ENCODE data around the gene C14orf93.
"Not testable (repeated sequence)": the region's sequence is repeated elsewhere in the genome, so short reads cannot be mapped to it uniquely, and the experiment has no call there.

Gene C14orf93

DNA sequence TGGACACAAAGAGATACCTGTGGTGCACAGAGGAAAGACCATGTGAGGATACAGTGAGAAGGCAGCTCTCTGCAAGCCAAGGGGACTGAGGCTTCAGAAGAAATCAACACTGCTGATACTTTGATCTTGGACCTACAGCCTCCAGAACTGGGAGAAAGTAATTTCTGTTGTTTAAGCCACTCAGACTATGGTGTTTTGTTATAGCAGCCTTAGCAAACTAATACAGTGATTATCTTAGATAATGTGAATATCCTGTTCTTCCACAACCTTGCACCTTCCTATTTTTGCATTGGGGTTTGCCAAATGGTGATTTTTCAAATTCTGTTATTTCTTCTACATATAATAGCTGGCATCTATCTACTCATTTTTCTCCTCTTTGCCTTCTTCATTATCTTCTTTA, 8.2 kb upstream of the C14orf93 start:
- DNase-seq = no peak

DNA sequence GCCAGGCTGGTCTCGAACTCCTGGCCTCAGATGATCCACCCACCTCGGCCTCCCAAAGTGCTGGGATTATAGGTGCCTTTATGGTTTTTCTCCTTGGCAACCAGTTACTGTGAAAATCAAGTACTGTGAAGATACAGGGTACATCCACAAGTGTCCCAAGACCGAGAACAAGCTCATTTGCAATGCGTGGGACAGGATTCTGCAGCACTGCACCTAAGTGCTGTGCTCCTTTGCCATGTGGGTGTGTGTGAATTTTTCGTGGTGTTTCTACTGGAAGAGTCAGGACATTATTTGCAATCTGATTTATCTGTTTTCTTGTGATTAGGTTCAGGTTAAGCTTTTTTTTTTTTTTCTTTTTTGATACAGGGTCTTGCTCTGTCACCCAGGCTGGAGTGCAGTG, 7.1 kb upstream of the C14orf93 start:
- no peak for DNase-seq

DNA sequence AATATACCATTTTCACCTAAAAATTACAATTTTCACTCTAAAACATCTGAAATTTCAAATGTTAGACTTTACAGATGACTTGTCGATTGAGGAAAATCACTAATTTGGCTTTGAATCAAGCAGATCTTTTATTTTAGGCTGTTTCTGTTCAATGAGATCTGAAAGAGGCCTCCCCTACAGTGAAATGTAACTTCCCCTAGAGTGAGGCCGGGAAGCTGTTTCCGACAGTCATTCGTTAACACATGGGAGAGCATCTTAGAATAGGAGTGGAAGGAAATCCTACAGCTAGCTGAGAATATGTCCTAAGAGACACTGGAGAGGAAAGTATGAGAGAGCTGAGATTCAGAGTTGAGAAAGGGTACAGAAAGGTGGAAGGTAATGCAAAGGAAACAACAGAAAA, 5.7 kb upstream of the C14orf93 start:
- DNase-seq = no peak

DNA sequence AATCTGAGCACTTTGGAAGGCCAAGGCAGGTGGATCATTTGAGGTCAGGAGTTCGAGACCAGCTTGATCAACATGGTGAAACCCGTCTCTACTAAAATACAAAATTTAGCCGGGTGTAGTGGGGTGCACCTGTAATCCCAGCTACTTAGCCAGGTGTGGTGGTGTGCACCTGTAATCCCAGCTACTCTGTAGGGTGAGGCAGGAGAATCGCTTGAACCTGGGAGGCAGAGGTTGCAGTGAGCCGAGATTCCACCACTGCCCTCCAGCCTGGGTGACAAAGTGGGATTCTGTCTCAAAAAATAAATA, 3.8 kb upstream of the C14orf93 start:
- DNase-seq = not testable (repeated sequence)

DNA sequence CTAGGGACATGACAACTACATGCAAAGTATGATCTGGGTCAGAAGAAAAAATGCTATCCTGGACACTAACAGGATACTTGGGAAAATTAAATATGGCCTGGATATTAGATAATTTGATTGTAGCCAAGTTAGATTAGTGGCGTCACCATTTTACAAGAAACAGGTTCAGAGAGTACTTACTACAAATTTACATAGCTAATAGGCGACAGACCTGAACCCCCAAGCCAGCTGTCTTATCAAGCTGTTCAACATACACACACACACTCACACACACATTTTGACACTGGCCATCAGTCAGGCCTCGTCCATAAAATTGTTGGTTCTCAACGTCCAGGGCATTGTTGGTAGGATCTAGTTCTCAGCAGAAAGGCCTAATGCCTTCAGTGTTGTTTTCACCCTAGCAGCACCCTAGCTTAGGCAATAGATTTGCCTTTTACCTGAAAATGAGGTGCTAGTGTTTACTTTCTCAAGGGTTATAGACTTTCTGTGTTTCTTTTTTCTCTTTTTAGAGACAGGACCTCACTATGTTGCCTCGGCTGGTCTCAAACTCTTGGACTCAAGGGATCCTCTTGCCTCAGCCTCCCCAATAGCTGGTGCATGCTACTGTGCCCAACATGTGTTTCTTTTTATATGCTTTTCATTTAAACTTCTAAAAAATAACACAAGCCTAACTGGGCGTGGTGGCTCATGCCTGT, 3.3 kb upstream of the C14orf93 start:
- no peak for DNase-seq

DNA sequence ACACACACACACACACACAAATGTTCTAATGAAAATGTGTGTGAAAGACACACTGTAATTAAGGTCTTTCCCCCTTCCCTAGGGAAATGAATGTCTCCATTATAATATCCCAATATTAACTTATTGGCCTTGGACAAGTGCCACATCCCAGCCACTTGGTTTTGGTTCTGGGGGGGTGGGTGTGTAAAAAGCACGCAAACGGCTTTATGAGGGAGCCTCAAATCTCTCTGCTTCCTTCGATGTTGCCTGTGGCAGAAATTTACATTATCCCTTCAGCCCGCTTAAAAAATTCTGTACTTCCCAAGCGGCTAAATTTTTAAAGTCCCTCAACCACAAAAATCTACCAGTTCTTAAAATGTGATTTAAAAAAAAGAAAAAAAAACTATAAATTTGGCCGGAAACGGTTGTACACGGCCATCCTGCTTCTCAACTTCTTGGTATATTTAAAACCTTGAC, 432 bp downstream of the C14orf93 start:
- no peak for DNase-seq

DNA sequence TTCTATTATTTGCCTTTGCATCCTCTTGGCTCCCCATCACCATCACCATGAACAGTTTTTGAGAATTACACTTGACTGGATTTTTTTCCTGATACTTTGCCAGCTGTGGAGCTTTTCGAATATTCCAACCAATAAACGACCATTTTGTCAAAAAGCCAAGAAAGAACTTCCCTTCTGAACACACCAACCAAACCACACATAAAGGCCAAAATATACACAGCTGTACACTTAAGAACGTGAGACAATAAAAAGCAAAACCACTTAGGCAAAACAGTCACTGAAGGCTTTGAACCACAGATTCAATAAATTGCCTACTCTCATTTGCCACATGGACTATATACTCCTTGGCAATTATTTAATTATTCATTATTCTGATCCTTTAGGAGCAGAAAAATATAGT, 1.1 kb downstream of the C14orf93 start:
- DNase-seq = no peak

DNA sequence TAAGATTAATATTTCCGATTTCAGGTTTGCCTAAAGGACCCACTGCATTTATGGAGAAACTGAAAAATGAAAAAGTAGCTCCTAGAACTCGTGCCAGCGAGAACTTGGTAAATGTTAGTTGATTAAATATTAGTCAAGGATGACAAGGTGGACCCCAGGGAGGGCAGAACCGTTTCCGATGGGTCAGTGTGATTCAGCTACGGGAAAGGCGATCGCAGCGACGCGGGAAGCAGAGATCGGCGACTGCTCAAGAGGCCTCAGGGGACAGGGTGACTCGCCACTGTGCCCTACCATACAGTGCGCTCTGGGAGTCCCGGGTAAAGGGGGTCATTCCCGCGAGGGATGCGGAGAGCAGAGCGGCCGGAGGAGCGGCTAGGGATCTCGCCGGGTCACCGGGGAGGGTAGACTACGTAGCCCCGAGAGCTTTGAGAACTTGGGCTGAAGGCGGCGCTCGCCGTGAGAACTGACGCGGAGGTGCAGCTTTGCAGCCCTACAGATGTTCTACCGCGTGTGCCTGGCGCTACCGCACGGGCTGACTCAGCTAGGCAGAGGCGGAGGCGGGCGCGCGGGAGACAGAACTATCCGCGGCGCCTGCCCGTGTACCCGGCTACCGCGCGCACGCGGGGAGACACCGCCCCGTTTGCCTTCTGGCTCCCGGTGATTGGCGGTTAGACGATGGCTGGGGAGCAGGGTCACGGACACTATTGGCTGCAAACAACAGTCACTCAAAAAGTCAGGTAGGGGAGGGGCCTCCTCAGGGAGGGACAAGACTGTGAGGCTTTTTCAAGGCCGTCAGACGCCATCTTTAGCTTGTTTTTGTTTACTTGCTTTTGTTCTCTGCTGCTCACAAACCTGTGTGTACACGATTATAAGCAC, 3.2 kb downstream of the C14orf93 start:
- peak; percentile 98 for DNase-seq

DNA sequence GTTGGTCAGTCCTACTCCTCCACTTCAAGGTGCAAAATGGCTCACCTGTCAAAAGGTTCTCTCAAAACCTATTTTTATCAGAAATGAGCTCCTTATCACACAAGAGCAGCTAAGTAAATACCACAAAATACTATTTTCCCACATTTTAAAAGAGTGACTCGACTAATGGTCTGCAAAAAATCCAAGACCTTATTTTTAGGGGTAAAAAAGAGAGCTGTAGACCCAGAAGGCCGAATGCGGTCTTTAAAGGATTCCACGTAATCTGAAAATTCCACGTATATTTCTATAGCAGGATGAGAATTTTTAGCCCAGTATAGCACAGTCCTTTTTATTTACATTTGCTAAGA, 3.8 kb downstream of the C14orf93 start:
- no peak for DNase-seq

DNA sequence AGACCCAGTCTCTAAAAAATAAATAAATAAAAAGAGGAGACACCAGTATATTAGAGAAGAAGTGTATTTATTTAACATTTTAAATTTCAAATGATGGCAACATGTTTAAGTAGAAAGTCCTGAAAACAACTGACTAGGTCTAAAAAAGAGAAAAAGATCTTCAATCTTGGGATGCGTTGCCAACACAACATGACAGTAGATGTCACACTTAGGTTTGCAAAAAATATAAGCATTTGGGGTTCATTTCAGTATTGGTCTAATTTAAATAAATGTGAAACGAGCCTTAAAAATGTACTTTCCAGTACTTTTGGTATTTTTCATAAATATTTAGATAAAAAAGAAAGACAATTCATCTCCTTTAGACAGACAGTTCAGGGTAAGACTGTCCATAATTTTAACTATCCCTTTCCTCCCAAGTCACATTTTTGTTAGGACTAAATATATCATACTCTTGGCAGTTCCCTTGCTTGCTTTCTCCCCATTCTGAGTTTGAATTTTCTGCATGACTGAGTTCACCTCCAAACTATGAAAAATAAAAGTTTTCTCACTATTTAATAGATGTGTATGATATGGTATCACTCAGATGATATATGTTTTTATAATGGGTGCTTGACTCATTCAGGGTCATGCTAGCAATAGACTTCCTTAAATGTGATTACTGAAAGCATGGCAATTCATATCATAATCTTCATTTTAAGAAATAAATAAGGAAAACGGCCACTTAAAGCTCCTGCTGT, 4.3 kb downstream of the C14orf93 start:
- DNase-seq = no peak

DNA sequence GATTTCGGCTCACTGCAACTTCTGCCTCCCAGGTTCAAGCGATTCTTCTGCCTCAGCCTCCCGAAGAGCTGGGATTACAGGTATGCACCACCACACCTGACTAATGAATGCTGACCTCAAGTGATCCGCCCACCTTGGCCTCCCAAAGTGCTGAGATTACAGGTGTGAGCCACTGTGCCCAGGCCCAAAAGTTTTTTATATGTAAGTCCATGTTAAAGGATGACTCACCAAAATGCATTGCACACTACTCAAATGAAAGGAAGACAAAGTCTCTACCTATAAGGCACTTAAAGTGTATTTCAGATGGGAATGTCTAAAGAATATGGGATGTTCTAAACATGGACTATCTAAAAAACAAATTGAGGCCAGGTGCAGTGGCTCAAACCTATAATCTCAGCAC, 5.7 kb downstream of the C14orf93 start:
- DNase-seq = not testable (repeated sequence)

DNA sequence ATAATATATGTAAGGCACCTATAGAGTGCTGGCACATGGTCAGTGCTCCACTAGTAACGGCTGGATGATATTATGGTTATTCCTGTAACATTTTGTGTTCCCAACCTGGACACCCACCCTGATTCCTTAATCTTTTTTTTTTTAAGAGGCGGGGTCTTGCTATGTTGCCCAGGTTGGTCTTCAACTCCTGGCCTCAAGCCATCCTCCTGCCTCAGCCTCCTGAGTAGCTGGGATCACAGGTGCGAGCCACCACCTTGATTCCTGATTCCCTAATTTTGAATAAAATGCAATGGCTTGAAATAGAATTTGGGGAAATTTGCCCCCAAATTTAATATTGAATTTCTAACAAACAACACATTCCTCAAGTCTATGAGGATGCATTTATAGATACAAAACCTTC, 7.4 kb downstream of the C14orf93 start:
- no peak for DNase-seq

DNA sequence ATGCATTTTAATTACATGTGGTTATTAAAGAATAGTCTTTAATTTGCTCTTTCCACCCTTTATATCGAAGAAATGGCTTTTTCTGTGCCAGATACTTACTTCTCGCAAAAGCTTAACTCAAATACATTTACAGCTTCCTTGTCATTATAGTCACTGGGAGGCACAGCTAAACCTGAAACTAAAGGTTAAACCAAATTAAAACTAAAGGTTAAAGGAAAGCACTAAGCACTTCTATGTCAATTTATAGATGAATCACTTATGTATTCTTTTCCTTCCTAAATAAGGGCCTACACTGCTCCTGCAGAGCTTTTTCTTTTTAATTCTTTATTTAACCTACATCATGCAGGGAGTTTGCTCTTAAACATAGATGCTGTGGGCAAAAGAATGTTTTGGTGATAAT, 9.1 kb downstream of the C14orf93 start:
- DNase-seq = no peak

DNA sequence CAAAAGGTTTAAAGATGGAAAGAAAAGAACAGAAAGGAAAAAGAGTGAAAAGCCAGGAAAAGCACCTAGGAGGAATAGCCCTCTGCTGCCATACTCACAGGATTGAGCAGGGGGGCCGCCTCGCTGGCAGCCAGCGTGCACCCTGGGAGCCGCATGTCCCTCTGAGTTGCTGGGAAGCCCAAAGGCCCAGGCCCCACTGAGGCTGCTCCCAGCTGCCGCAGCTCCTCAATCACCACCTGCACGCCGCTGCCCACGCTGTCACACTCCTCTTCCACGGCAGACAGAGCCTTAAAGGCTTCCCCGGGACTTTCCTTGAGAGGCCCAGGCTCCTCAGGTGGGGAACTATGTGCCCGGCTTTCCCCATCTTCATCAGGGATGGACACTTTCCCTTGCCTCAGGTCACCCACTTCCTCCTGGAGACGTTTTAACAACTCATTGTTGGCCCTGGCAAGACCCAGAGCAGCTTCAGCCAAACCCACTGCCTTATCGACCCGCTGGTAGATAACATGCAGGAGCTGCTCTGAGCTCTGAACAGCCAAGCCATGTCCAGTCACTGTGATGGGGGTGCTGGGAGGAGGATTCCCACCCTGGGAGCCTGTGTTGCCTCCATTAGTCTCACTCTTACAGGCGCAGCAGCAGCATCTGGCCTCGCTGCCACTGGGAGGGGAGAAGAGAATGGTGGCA, 11.5 kb downstream of the C14orf93 start:
- DNase-seq = no peak

DNA sequence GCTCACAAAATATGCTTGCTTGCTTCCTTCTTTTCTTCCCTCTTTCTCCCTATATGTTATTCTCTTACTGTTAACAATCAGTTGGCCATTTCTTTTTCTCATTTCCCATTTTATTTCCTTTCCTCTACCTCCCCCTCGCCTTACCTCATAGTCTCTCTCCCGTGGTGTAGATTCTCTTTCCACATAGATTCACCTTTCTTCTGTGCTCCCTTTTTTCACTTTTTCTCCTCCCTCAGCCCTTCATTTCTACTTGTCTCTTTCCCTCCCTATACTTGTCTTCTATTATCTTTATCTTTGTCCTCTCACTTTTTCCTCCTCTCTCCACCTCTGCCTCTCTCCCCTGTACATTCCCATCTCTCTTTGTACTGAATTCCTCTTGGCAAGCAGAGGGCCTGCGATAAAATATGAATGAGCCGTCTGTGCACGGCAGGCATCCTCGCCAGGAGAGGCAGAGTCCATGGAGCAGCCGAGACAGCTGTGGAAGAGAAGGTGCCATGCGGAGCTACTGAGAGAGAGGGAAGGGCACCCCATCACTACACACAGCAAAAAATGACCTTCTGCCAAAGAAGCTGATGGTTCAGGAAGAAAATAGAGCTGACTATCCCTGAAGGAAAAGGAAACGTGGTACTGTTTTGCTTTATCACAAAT, 12.1 kb downstream of the C14orf93 start:
- DNase-seq = no peak

DNA sequence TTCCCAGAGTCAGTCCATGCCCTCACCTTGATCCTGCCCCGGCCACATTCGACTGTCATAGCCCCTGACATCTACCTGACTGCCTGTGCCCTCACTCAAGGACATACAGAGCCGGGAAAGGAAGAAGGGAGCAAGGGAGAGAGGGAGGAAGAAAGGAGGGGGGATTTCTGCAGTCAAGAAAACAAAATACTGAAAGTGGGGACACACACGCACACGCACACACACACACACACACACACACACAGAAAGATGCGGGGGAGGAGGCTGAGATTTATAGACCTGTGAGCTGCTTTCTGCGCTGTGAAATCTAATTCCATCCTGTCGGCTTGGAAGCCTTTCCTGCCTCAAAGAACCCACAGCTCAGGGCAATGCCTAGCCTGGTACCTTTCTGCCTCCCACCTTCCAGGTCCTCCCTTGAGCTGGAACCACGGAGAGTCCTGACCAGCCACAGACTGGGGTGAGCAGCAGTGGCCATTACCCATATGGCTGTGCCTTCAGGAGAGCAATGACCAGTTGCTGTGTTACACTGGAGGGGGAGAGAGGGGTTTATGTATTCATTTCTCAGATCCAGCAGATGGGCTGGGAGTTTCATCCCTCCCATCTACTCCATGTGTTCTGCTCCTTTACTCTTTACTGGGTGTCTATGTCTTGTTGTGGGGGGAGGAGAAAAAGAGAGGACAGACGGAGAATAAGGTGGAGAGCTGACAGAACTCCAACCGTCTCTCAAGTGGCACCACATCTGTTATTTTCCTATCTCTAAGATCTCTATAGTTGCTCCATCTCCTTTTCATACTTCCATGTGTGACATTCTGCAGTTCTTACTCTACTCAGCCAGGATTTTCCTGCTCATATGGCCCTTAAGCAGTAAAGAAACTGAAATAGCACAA, 12.9 kb downstream of the C14orf93 start:
- no peak for DNase-seq

DNA sequence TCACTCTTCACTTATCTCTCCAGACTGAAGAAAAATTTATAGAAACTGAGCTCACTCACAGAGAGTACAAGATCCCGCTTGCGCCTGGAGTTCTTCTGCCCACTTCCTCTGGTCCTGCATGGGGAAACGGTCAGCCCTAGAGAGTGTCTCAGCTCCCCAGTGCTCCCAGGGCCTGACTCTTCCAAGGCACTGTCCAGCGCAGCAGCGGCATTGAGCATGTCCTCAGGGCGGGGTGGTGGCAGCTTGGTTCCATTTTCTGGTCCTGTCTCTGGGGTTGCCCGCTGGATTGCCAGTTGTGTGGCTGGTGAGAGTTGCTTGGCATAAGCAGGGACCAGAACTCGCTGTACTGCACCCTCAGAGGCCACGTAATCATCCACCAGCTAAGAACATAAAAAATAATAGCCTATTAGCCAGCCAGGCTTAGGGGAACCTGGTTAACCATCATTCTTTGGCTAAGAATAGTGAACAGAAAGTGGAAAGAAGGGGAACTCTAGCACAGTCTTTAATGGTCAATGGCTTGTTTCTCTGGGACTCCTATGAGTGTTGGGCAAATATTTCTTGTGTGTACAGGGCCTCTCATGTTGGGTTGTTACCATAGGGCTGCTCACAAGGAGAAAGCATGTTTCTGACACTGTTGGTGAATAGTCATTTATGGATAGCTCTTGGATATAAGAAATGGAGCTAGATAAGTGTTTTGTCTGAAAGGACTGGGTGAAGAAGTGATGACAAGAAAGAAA, 13.9 kb downstream of the C14orf93 start:
- DNase-seq = no peak

DNA sequence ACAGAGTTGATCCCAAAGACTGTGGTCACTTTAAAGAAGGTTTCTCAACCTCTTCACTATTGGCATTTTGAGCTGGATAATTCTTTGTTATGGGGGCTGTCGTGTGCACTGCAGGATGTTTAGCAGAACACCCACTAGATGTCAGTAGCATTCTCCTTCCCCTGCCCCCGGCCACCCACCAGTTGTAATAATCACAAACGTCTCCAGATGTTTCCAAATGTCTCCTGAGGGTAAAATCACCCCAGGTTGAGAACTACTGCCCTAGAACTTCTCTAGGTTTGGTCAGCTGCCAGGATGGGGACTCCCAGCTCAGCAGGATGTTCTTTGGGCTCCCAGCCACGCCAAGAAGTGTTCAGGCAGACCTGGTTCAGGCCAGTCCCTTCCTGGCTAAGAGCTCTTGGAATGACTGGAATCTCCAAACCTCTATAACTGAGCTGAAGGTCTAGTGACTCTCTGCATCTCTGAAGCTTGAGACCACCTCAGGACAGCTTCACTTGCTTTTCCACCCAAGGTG, 15.1 kb downstream of the C14orf93 start:
- no peak for DNase-seq

DNA sequence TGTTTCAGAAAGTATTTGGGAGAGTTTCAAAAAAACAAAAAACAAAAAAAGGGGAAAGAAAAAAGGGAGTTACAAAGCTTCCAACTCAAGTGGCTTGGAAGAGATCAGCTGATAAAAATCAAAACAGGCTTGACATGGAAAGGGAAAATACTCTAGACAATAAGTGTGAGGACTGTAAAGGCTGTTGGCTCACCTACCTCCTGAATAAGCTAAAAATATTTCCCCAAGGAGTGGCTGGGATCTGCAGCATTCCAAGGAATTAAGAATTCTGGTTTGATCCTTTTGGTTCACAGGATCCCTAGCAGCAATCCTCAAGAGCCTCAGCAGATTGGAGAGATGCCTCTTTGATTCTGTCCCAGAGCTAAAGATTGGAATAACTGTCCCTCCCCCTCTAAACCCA, 16.4 kb downstream of the C14orf93 start:
- no peak for DNase-seq

DNA sequence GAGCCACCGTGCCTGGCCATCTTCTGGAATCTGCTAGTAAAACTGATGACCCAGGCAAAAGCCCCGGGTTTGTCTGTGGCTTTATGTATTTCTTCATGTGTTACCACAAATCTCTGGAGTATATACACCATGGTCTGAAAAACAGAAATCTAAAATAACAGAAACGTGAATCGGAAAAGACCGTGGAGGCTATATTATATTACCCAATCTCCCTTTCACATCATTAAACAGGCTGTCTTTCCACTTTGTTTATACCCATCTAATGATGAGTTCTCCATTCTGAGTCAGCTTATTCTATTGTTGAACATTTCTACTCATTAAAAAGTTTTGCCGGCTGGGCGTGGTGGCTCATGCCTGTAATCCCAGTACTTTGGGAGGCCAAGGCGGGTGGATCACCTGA, 18.1 kb downstream of the C14orf93 start:
- no peak for DNase-seq

DNA sequence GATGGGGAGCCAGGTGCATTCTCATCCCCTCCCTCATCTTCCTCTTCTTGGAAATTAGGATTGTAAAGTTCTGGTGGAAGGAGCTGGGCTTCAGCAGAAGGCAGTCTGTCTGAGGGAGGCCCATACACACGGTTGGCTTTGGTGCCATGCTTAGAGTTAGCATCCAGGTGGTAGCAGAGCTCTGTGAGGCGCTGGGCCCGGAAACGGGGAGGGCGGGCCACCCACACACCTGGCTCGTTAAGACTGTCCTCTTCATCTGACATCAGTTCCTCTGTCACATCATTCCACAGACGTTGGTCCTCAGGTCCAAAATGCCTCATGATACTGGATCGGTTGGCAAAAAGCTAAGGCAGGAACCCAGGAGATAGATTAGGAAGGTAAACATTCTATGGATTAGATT, 22.7 kb downstream of the C14orf93 start:
- no peak for DNase-seq

Data from NCI-H2227 treated with DMSO at 0.1 percent for 48 hours (cell line).